A549 treated with AZD9567 at 1 μM for 4 hours (cell line): ENCODE results near the gene PJA2. TPM values are rescaled to one million over a fixed set of nuclear protein-coding genes. Genes with fewer than 3 reads are reported as not detected.

Experiments used
- total RNA-seq: library from RNA; stranded (reverse); fragments of 200-300 nt; extraction: Qiagen RNA extraction; gene quantifications from 5 replicates; pipeline ENCODE4 v1.2.3, GENCODE V29; 2022; ENCODE audit not compliant: insufficient read depth

Gene PJA2
- 12.8 to 22.2 TPM (median 19.2 TPM) in 5 replicates for total RNA-seq

GRCh38 chr5:109409844-109410388, at the start of gene PJA2:
TSS of gene PJA2 (minus strand) at chr5:109409974. CDS start at chr5:109383433, 26,541 bp downstream.

